K562 (cell line): ENCODE results near the gene PPP1R13L. TPM values are rescaled to one million over a fixed set of nuclear protein-coding genes. Genes with fewer than 3 reads are reported as not detected.

Experiments used
- ETV6 ChIP-seq, 3 experiments: fragments of 150-350 bp in 1 of 3; sonication (generic) in 1 of 3; formaldehyde crosslinking in 1 of 3; IDR thresholded peaks; 2 replicates each; pipeline versions ENCODE4 v1.6.1 to v1.8.0; 2014 to 2022; ENCODE audit warnings: borderline replicate concordance in 2 of 3, low read depth in 2 of 3, antibody characterized with exemption in 1 of 3, low read length in 1 of 3, mild to moderate bottlenecking in 1 of 3, missing genetic modification reagents in 1 of 3
- GTF2F1 ChIP-seq: IDR thresholded peaks from 2 replicates; pipeline ENCODE4 v1.6.1; 2011; ENCODE audit warnings: low read depth, low read length, improper control_type of control experiment
- KAT8 ChIP-seq: fragments of 450-650 bp; IDR thresholded peaks from 2 replicates; pipeline ENCODE4 v1.6.1; 2016; ENCODE audit warnings: low read depth, mild to moderate bottlenecking
- SMC3 ChIP-seq: conservative IDR thresholded peaks from 2 replicates; pipeline ENCODE4 v1.6.1; 2011; ENCODE audit warnings: low read depth, low read length, improper control_type of control experiment; ENCODE audit not compliant: insufficient read depth
- ZEB2 ChIP-seq: fragments of 450-650 bp; IDR thresholded peaks from 2 replicates; pipeline ENCODE4 v1.6.1; 2016
- ZNF175 ChIP-seq: fragments of 200-800 bp; sonication (Bioruptor generic); IDR thresholded peaks from 2 replicates; pipeline ENCODE4 v1.6.1; 2016; ENCODE audit warnings: low read depth, mild to moderate bottlenecking, missing genetic modification characterization, missing compliant biosample characterization
- ZNF445 ChIP-seq: fragments of 250-450 bp; sonication (Bioruptor Pico); IDR thresholded peaks from 2 replicates; pipeline ENCODE4 v1.4.0; 2020; ENCODE audit warnings: low read depth, mild to moderate bottlenecking, moderate library complexity
- ZNF584 ChIP-seq: fragments of 200-800 bp; sonication (Bioruptor generic); IDR thresholded peaks from 2 replicates; pipeline ENCODE4 v1.6.1; 2016; ENCODE audit warnings: low read depth, mild to moderate bottlenecking, missing genetic modification characterization, missing compliant biosample characterization
- ZNF766 ChIP-seq: fragments of 200-800 bp; sonication (Bioruptor generic); conservative IDR thresholded peaks from 2 replicates; pipeline ENCODE4 v1.6.1; 2016; ENCODE audit warnings: missing genetic modification characterization, missing compliant biosample characterization
- ZNF77 ChIP-seq: fragments of 250-450 bp; sonication (Bioruptor Pico); IDR thresholded peaks from 2 replicates; pipeline ENCODE4 v1.5.0; 2020
- polyA plus RNA-seq, 8 experiments: library from polyadenylated mRNA; depleted of rRNA in 4 of 8; stranded (reverse) in 5 of 8; unstranded in 3 of 8; fragments of >200 nt; fragmentation: Nextera tagmentation in 2 of 8; fragmentation: Illumina TruSeq in 1 of 8; extraction: Ambion mirVana in 2 of 8; extraction: Trizol in 1 of 8; gene quantifications; 2 replicates each; pipeline versions ENCODE4 v1.2.1 to v1.2.3, GENCODE V29; 2011 to 2014; ENCODE audit warnings: inconsistent platforms in 1 of 8, missing spikeins in 1 of 8
- total RNA-seq, 7 experiments: library from RNA; depleted of rRNA in 6 of 7; stranded (reverse); fragments of >200 nt in 6 of 7; fragmentation: Illumina TruSeq in 2 of 7; extraction: Trizol in 2 of 7; gene quantifications; 2 replicates each; pipeline versions ENCODE4 v1.2.1 to v1.2.3, GENCODE V29; 2011 to 2021; ENCODE audit warnings: low replicate concordance in 1 of 7
- TF ChIP-seq, protein P1 (sequence below): fragments of 450-650 bp; IDR thresholded peaks from 2 replicates; pipeline ENCODE4 v1.7.0; 2016; ENCODE audit warnings: borderline replicate concordance
- TF ChIP-seq, protein P2 (sequence below): fragments of 150-350 bp; conservative IDR thresholded peaks from 2 replicates; pipeline ENCODE4 v1.6.1; 2014; ENCODE audit warnings: low read length
- TF ChIP-seq, protein P3 (sequence below): fragments of 450-650 bp; formaldehyde crosslinking; IDR thresholded peaks from 2 replicates; pipeline ENCODE4 v1.4.0; 2022; ENCODE audit warnings: missing genetic modification characterization
- TF ChIP-seq, protein P4 (sequence below): conservative IDR thresholded peaks from 2 replicates; pipeline ENCODE4 v1.6.1; 2011; ENCODE audit warnings: low read depth, mild to moderate bottlenecking, low read length; ENCODE audit not compliant: control insufficient read depth
- TF ChIP-seq, protein P5 (sequence below), 2 experiments: fragments of 200-800 bp in 1 of 2; sonication (Bioruptor generic) in 1 of 2; sonication (generic) in 1 of 2; formaldehyde crosslinking in 1 of 2; IDR thresholded peaks in 1 of 2; conservative IDR thresholded peaks in 1 of 2; 2 replicates each; pipeline versions ENCODE4 v1.5.0 to v1.6.1; 2016 to 2020; ENCODE audit warnings: missing compliant biosample characterization in 1 of 2, missing genetic modification characterization in 1 of 2, missing genetic modification reagents in 1 of 2

The PPP1R13L gene
- total and polyA plus RNA-seq, 9 of the 15 experiments (the other 6 are each of a cell fraction or from before 2014, with no cell fraction given), result 0.32 to 6.7 (median 2.0) TPM

DNA sequence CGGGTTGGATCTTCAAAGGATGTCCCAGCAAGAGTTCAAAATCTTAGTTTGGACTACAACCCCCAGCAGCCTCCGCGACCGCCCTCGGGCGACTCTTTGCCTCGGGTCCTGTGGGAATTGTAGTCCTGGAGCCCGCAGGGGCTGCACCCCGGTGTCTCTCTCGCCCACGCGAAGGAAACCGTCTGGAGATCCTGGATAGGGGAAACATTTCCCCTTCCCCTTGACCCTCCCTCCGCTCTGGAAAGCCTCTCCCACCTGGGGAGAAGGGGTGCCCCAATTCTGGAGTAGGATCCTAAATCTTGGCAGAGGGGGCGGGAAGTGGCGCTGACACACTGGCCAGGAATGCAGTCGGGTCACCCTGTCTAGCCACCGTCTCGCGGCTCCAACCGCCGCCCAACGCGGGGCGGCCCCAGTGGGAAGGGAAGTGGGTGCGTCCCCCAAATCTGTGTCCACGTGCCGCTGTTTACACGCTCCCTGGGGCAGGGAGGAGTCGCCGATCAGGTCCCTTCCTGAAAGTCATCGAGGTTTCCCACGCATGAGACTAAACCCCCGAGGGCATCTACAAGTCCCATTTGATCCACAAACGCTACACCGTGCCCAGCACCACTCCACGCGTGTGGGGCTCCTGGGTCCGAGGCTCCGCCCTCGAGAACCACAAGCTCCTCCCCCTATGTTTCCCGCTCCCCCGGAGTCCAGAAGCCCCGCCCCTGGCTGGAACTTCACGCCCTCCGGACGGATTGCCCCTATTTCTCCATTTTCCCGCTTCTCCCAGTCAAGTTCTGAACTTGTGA, 761 bp upstream of the PPP1R13L start (continued):
- no peak; the same call in 1 of the 2 replicates for TF ChIP-seq ZNF584 (CRISPR knock-in tag)
- TF ChIP-seq, protein P1, sequence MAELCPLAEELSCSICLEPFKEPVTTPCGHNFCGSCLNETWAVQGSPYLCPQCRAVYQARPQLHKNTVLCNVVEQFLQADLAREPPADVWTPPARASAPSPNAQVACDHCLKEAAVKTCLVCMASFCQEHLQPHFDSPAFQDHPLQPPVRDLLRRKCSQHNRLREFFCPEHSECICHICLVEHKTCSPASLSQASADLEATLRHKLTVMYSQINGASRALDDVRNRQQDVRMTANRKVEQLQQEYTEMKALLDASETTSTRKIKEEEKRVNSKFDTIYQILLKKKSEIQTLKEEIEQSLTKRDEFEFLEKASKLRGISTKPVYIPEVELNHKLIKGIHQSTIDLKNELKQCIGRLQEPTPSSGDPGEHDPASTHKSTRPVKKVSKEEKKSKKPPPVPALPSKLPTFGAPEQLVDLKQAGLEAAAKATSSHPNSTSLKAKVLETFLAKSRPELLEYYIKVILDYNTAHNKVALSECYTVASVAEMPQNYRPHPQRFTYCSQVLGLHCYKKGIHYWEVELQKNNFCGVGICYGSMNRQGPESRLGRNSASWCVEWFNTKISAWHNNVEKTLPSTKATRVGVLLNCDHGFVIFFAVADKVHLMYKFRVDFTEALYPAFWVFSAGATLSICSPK, result no peak
- TF ChIP-seq SMC3, result no peak
- TF ChIP-seq ZNF77 (CRISPR knock-in tag), result no peak
- TF ChIP-seq GTF2F1, result no peak
- TF ChIP-seq ETV6 (IDR thresholded peaks at IDR 0.05; ENCODE audit: borderline replicate concordance in 1 of 2, low read depth in 2 of 2, low read length in 1 of 2), result no peak
- no peak for TF ChIP-seq ETV6 (CRISPR knock-in tag; IDR thresholded peaks at IDR 0.05; ENCODE audit: borderline replicate concordance)
- peak; percentile 78; the same call in 1 of the 2 replicates for TF ChIP-seq ZNF175
- TF ChIP-seq, protein P2, sequence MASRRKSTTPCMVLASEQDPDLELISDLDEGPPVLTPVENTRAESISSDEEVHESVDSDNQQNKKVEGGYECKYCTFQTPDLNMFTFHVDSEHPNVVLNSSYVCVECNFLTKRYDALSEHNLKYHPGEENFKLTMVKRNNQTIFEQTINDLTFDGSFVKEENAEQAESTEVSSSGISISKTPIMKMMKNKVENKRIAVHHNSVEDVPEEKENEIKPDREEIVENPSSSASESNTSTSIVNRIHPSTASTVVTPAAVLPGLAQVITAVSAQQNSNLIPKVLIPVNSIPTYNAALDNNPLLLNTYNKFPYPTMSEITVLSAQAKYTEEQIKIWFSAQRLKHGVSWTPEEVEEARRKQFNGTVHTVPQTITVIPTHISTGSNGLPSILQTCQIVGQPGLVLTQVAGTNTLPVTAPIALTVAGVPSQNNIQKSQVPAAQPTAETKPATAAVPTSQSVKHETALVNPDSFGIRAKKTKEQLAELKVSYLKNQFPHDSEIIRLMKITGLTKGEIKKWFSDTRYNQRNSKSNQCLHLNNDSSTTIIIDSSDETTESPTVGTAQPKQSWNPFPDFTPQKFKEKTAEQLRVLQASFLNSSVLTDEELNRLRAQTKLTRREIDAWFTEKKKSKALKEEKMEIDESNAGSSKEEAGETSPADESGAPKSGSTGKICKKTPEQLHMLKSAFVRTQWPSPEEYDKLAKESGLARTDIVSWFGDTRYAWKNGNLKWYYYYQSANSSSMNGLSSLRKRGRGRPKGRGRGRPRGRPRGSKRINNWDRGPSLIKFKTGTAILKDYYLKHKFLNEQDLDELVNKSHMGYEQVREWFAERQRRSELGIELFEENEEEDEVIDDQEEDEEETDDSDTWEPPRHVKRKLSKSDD, result no peak; the same call in 1 of the 2 replicates
- TF ChIP-seq KAT8, result no peak
- TF ChIP-seq, protein P3, sequence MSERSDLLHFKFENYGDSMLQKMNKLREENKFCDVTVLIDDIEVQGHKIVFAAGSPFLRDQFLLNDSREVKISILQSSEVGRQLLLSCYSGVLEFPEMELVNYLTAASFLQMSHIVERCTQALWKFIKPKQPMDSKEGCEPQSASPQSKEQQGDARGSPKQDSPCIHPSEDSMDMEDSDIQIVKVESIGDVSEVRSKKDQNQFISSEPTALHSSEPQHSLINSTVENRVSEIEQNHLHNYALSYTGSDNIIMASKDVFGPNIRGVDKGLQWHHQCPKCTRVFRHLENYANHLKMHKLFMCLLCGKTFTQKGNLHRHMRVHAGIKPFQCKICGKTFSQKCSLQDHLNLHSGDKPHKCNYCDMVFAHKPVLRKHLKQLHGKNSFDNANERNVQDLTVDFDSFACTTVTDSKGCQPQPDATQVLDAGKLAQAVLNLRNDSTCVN (CRISPR knock-in tag), result 0 out of 2 replicates have a peak, but pooled peaks have one; percentile 23
- peak; percentile 96 for TF ChIP-seq ZNF766 (CRISPR knock-in tag)
- TF ChIP-seq ZNF445 (CRISPR knock-in tag), result no peak
- TF ChIP-seq ZEB2, result 0 out of 2 replicates have a peak, but pooled peaks have one; percentile 16
- TF ChIP-seq, protein P4, sequence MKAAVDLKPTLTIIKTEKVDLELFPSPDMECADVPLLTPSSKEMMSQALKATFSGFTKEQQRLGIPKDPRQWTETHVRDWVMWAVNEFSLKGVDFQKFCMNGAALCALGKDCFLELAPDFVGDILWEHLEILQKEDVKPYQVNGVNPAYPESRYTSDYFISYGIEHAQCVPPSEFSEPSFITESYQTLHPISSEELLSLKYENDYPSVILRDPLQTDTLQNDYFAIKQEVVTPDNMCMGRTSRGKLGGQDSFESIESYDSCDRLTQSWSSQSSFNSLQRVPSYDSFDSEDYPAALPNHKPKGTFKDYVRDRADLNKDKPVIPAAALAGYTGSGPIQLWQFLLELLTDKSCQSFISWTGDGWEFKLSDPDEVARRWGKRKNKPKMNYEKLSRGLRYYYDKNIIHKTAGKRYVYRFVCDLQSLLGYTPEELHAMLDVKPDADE, result peak; percentile 97
- TF ChIP-seq, protein P5, sequence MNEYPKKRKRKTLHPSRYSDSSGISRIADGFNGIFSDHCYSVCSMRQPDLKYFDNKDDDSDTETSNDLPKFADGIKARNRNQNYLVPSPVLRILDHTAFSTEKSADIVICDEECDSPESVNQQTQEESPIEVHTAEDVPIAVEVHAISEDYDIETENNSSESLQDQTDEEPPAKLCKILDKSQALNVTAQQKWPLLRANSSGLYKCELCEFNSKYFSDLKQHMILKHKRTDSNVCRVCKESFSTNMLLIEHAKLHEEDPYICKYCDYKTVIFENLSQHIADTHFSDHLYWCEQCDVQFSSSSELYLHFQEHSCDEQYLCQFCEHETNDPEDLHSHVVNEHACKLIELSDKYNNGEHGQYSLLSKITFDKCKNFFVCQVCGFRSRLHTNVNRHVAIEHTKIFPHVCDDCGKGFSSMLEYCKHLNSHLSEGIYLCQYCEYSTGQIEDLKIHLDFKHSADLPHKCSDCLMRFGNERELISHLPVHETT (CRISPR knock-in tag; conservative IDR thresholded peaks at IDR 0.05 in 1 of 2, IDR thresholded peaks at IDR 0.05 in 1 of 2), result peak in 1 of 2 experiments; percentile 13; a peak in 1 of 4 replicates
